Activated B cell treated with CpG ODN at 0.5 μM for 24 hours (primary cell): Measurements from ENCODE around the gene GHR. TPM values are rescaled to one million over a fixed set of nuclear protein-coding genes. Genes with fewer than 3 reads are reported as not detected.
A peak's percentile ranks its signal among the peaks of the same experiment; 100 is the strongest.
"Not testable (repeated sequence)": the region's sequence is repeated elsewhere in the genome, so short reads cannot be mapped to it uniquely, and the experiment has no call there.

Experiments
- ATAC-seq: fragments of 200-7000 bp; cut with Tn5 transposase; one replicate; pipeline ENCODE4 v1.10.0; 2021; ENCODE audit warnings: low read depth, mild to moderate bottlenecking, moderate library complexity
- CTCF ChIA-PET: fragments of 350-600 bp; sonication (Branson Sonifier 250); formaldehyde crosslinking; loops from one replicate; lab custom pipeline; 2021; ENCODE audit warnings: antibody characterized with exemption; lab: Charles Lee
- POLR2A ChIA-PET: fragments of 350-600 bp; sonication (Branson Sonifier 250); formaldehyde crosslinking; loops from one replicate; lab custom pipeline; 2021; ENCODE audit warnings: antibody characterized with exemption; lab: Charles Lee
- DNase-seq: peaks from one replicate; pipeline ENCODE4 v3.0.0; 2022
- H3K27ac Mint-ChIP-seq: one replicate; pipeline ENCODE4 v1.8.0; 2020; ENCODE audit warnings: mixed read lengths
- H3K27me3 Mint-ChIP-seq: one replicate; pipeline ENCODE4 v1.8.0; 2021; ENCODE audit warnings: mixed read lengths
- H3K36me3 Mint-ChIP-seq: one replicate; pipeline ENCODE4 v1.8.0; 2021; ENCODE audit warnings: low read depth, mixed read lengths
- H3K4me1 Mint-ChIP-seq: one replicate; pipeline ENCODE4 v1.8.0; 2021; ENCODE audit warnings: mixed read lengths
- H3K4me3 Mint-ChIP-seq: one replicate; pipeline ENCODE4 v1.8.0; 2020; ENCODE audit warnings: mild to moderate bottlenecking, mixed read lengths
- H3K9me3 Mint-ChIP-seq: one replicate; pipeline ENCODE4 v1.8.0; 2020; ENCODE audit warnings: mixed read lengths
- CTCF ChIP-seq: fragments of 200-600 bp; IDR thresholded peaks from one replicate; pipeline ENCODE4 v1.8.0; 2022; ENCODE audit warnings: antibody characterized with exemption, mild to moderate bottlenecking
- intact Hi-C: fragments of 100-400 bp; cut with micrococcal nuclease; formaldehyde crosslinking; loops from one replicate; pipeline ENCODE4 v1.15.1; 2024
- total RNA-seq: library from RNA; stranded (reverse); gene quantifications from 2 replicates; pipeline ENCODE4 v1.2.3, GENCODE V29; 2022

Gene GHR
- total RNA-seq, 1 donor from 2014 or later, result not detected

- intact Hi-C loops, result no loop called here
- TF ChIP-seq CTCF, result no peak
- Mint-ChIP-seq H3K27ac (no peak overlapping the region), H3K27me3 (peaks cover 4% of the 10 kb centered on the region), H3K36me3 (no peaks in the 10 kb centered on the region), H3K9me3 (no peaks in the 10 kb centered on the region), H3K4me1 (peaks cover 6% of the 10 kb centered on the region), H3K4me3 (no peak overlapping the region)
- DNase-seq (no peak), ATAC-seq (no peak)
- POLR2A ChIA-PET, result no interaction called here
- CTCF ChIA-PET, result interaction anchor here (0.7 kb wide), 1 partner anchor 59 kb away, joined by 3 read pairs; no protein-coding TSS in a partner anchor
Measured at GRCh38 chr5:42715785-42716184, 292.5 kb downstream of the GHR start.

- POLR2A ChIA-PET, result no interaction called here
- no peak overlapping the region for H3K27ac Mint-ChIP-seq
- H3K9me3 Mint-ChIP-seq, result no peaks in the 10 kb centered on the region
- H3K4me3 Mint-ChIP-seq, result no peak overlapping the region
- intact Hi-C loops, result no loop called here
- peaks cover 6% of the 10 kb centered on the region for H3K27me3 Mint-ChIP-seq
- H3K4me1 Mint-ChIP-seq, result peaks cover 6% of the 10 kb centered on the region
- CTCF ChIA-PET, result no interaction called here
- H3K36me3 Mint-ChIP-seq, result no peaks in the 10 kb centered on the region
- ATAC-seq, result peak; percentile 50
- no peak for TF ChIP-seq CTCF
- DNase-seq, result no peak
Measured at GRCh38 chr5:42718591-42718990, 295.4 kb downstream of the GHR start.

- no peak for ATAC-seq
- no peak for DNase-seq
- TF ChIP-seq CTCF, result no peak
- no peaks in the 10 kb centered on the region for H3K36me3 Mint-ChIP-seq
- H3K9me3 Mint-ChIP-seq, result no peaks in the 10 kb centered on the region
- ChIA-PET POLR2A (no interaction called here), CTCF (no interaction called here)
- intact Hi-C loops, result no loop called here
- peaks cover 6% of the 10 kb centered on the region for H3K27me3 Mint-ChIP-seq
- H3K4me3 Mint-ChIP-seq, result no peak overlapping the region
- H3K27ac Mint-ChIP-seq, result no peak overlapping the region
- peaks cover 6% of the 10 kb centered on the region for H3K4me1 Mint-ChIP-seq
Measured at GRCh38 chr5:42719034-42719433, 295.8 kb downstream of the GHR start.

- H3K4me3 Mint-ChIP-seq, result no peak overlapping the region
Measured at GRCh38 chr5:42720251-42720650, 297.0 kb downstream of the GHR start.

GRCh38 chr5:42721484-42721883, 298.2 kb downstream of the GHR start:
- Mint-ChIP-seq H3K4me3 (no peak overlapping the region), H3K4me1 (peaks cover 6% of the 10 kb centered on the region), H3K36me3 (no peaks in the 10 kb centered on the region), H3K27ac (no peak overlapping the region), H3K27me3 (peaks cover 6% of the 10 kb centered on the region), H3K9me3 (no peaks in the 10 kb centered on the region)
- DNase-seq, result no peak
- ATAC-seq, result no peak
- no peak for TF ChIP-seq CTCF
- ChIA-PET POLR2A (no interaction called here), CTCF (no interaction called here)
- intact Hi-C loops, result no loop called here

More at GRCh38 chr5:42720251-42720650, 297.0 kb downstream of the GHR start:
- ATAC-seq (no peak), DNase-seq (no peak)
- no peak overlapping the region for H3K27ac Mint-ChIP-seq
- no peak for TF ChIP-seq CTCF
- no peaks in the 10 kb centered on the region for H3K9me3 Mint-ChIP-seq
- peaks cover 6% of the 10 kb centered on the region for H3K4me1 Mint-ChIP-seq
- CTCF ChIA-PET, result no interaction called here
- H3K27me3 Mint-ChIP-seq, result peaks cover 6% of the 10 kb centered on the region
- intact Hi-C loops, result no loop called here
- no peaks in the 10 kb centered on the region for H3K36me3 Mint-ChIP-seq
- POLR2A ChIA-PET, result no interaction called here

- POLR2A ChIA-PET, H3K36me3 Mint-ChIP-seq, DNase-seq, H3K4me3 Mint-ChIP-seq, H3K4me1 Mint-ChIP-seq, H3K27me3 Mint-ChIP-seq, H3K27ac Mint-ChIP-seq, H3K9me3 Mint-ChIP-seq, ATAC-seq, intact Hi-C loops: not testable (repeated sequence)
- CTCF ChIA-PET, result interaction anchor here (0.6 kb wide), 1 partner anchor 85 kb away, joined by 3 read pairs; no protein-coding TSS in a partner anchor
Measured at GRCh38 chr5:42734531-42735058, 311.4 kb downstream of the GHR start.
